Parathyroid adenoma (tissue), 2 donors: ENCODE measurements around the gene DHRS11.

Source experiments
- H2AFZ ChIP-seq: fragments of 300-600 bp; sonication (generic); one replicate; pipeline ENCODE4 v1.7.0; 2017; ENCODE audit warnings: antibody characterized with exemption, mild to moderate bottlenecking
- H3K27ac ChIP-seq: fragments of 300-600 bp; sonication (generic); one replicate; pipeline ENCODE4 v1.7.0; 2017
- H3K27me3 ChIP-seq: fragments of 300-600 bp; sonication (generic); one replicate; pipeline ENCODE4 v1.7.0; 2017; ENCODE audit warnings: low read length; ENCODE audit not compliant: control insufficient read depth, insufficient read depth
- H3K36me3 ChIP-seq: fragments of 300-600 bp; sonication (generic); one replicate; pipeline ENCODE4 v1.7.0; 2017; ENCODE audit warnings: low read length; ENCODE audit not compliant: control insufficient read depth, insufficient read depth
- H3K4me1 ChIP-seq: fragments of 300-600 bp; sonication (generic); one replicate; pipeline ENCODE4 v1.7.0; 2017; ENCODE audit warnings: control low read depth
- H3K4me2 ChIP-seq: fragments of 300-600 bp; sonication (generic); one replicate; pipeline ENCODE4 v1.7.0; 2017; ENCODE audit warnings: low read length
- H3K4me3 ChIP-seq: fragments of 300-600 bp; sonication (generic); one replicate; pipeline ENCODE4 v1.7.0; 2017; ENCODE audit warnings: low read depth, low read length
- H3K79me2 ChIP-seq: fragments of 300-600 bp; sonication (generic); one replicate; pipeline ENCODE4 v1.7.0; 2017; ENCODE audit warnings: control low read depth
- H3K9ac ChIP-seq: fragments of 300-600 bp; sonication (generic); one replicate; pipeline ENCODE4 v1.7.0; 2017; ENCODE audit warnings: mild to moderate bottlenecking
- H3K9me3 ChIP-seq: fragments of 300-600 bp; sonication (generic); one replicate; pipeline ENCODE4 v1.7.0; 2017; ENCODE audit warnings: low read length; ENCODE audit not compliant: control insufficient read depth
- TF ChIP-seq, protein P1 (sequence below): fragments of 300-600 bp; sonication (generic); IDR thresholded peaks from one replicate; pipeline ENCODE4 v1.7.0; 2017; ENCODE audit warnings: antibody characterized with exemption, mild to moderate bottlenecking
- donor health status: primary hyperparathyroidism.

Gene DHRS11

DNA sequence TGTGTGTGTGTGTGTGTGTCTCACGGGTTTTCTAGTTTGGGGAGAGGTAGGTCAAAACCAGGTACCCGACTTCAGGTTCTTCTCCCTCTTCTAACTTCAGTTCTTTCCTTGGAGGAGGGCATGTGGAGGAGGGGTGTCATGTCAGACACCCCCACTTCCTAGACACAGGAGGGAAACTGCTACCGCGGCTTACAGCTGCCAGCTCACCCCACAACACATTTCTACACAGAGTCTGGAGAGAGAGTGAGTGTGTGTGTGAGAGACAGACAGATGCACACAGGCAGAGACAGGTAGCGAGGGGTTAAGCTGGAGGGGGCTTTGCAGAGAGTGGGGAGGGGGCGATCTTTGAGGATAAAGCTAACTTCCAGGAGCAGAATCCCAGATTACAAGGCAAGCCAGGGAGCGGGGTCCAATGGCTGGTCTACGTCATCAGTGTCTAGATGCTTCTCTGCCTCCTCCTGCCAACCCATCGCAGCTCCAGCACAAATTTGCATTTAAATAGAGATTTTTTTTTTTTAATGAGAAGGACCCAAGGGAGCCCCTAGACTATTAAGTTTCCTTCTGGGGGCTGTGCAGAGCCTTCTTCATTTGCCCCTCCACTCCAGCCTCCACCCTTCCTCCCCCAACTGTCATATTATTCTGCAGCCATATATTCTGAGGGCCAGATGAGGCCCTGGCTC is 58.6 kb downstream of the DHRS11 start:
- Histone ChIP-seq H3K4me2 (no peak overlapping the region), H3K4me1 (no peaks in the 10 kb centered on the region), H3K9ac (no peak overlapping the region), H3K27me3 (no peaks in the 10 kb centered on the region), H2AFZ (no peak overlapping the region), H3K79me2 (no peaks in the 10 kb centered on the region), H3K36me3 (no peaks in the 10 kb centered on the region), H3K27ac (no peak overlapping the region), H3K9me3 (no peaks in the 10 kb centered on the region), H3K4me3 (no peak overlapping the region)
- TF ChIP-seq, protein P1, sequence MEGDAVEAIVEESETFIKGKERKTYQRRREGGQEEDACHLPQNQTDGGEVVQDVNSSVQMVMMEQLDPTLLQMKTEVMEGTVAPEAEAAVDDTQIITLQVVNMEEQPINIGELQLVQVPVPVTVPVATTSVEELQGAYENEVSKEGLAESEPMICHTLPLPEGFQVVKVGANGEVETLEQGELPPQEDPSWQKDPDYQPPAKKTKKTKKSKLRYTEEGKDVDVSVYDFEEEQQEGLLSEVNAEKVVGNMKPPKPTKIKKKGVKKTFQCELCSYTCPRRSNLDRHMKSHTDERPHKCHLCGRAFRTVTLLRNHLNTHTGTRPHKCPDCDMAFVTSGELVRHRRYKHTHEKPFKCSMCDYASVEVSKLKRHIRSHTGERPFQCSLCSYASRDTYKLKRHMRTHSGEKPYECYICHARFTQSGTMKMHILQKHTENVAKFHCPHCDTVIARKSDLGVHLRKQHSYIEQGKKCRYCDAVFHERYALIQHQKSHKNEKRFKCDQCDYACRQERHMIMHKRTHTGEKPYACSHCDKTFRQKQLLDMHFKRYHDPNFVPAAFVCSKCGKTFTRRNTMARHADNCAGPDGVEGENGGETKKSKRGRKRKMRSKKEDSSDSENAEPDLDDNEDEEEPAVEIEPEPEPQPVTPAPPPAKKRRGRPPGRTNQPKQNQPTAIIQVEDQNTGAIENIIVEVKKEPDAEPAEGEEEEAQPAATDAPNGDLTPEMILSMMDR = no peak
